Medulla oblongata (tissue), 1 donor: ENCODE measurements around the gene SYNE1.
"Not testable (repeated sequence)": the region's sequence is repeated elsewhere in the genome, so short reads cannot be mapped to it uniquely, and the experiment has no call there.

Source experiments
- DNase-seq: peaks from one replicate; pipeline ENCODE4 v3.0.0-alpha.2; 2015; ENCODE audit errors: extremely low spot score

Gene SYNE1

GRCh38 chr6:152637296-152638047, at the start of gene SYNE1:
SYNE1 (minus strand) TSS chr6:152637362; CDS start chr6:152628331, 9,031 bp downstream.
- DNase-seq, result no peak

GRCh38 chr6:152685819-152686218, 48.7 kb upstream of the SYNE1 start:
- no peak for DNase-seq

- not testable (repeated sequence) for DNase-seq
Observed at GRCh38 chr6:152682935-152683334, 45.8 kb upstream of the SYNE1 start.

GRCh38 chr6:152682141-152682540, 45.0 kb upstream of the SYNE1 start:
- no peak for DNase-seq

- DNase-seq, result no peak
Observed at GRCh38 chr6:152680879-152681517, 43.8 kb upstream of the SYNE1 start.

GRCh38 chr6:152680151-152680550, 43.0 kb upstream of the SYNE1 start:
- no peak for DNase-seq

GRCh38 chr6:152673236-152673635, 36.1 kb upstream of the SYNE1 start:
- DNase-seq, result no peak

GRCh38 chr6:152671171-152671570, 34.0 kb upstream of the SYNE1 start:
- no peak for DNase-seq

- DNase-seq, result no peak
Observed at GRCh38 chr6:152669895-152670294, 32.7 kb upstream of the SYNE1 start.

- DNase-seq, result no peak
Observed at GRCh38 chr6:152661776-152662175, 24.6 kb upstream of the SYNE1 start.

GRCh38 chr6:152651986-152652385, 14.8 kb upstream of the SYNE1 start:
- DNase-seq, result no peak

- no peak for DNase-seq
Observed at GRCh38 chr6:152648105-152648504, 10.9 kb upstream of the SYNE1 start.

GRCh38 chr6:152646732-152647131, 9.6 kb upstream of the SYNE1 start:
- DNase-seq, result not testable (repeated sequence)

GRCh38 chr6:152642578-152643375, 5.6 kb upstream of the SYNE1 start:
- peak; percentile 57 for DNase-seq

- no peak for DNase-seq
Observed at GRCh38 chr6:152636609-152637295, 410 bp downstream of the SYNE1 start.

GRCh38 chr6:152636021-152636608, 1.0 kb downstream of the SYNE1 start:
- DNase-seq, result peak; percentile 19

GRCh38 chr6:152634773-152635172, 2.4 kb downstream of the SYNE1 start:
- DNase-seq, result no peak

- DNase-seq, result no peak
Observed at GRCh38 chr6:152632121-152632782, 4.9 kb downstream of the SYNE1 start.

GRCh38 chr6:152631376-152631775, 5.8 kb downstream of the SYNE1 start:
- DNase-seq, result no peak

GRCh38 chr6:152630832-152631231, 6.3 kb downstream of the SYNE1 start:
- no peak for DNase-seq

GRCh38 chr6:152625213-152625612, 11.9 kb downstream of the SYNE1 start:
- no peak for DNase-seq
